RWPE1 (cell line): Measurements from ENCODE around the gene UCP3.

Source experiments
- CTCF ChIA-PET: fragments of 350-600 bp; sonication (Branson Sonifier 250); formaldehyde crosslinking; extraction: SDS; loops from one replicate; lab custom pipeline; 2021; lab: Yijun Ruan, JAX
- POLR2A ChIA-PET: fragments of 400-600 bp; formaldehyde crosslinking; extraction: SDS; loops from one replicate; lab custom pipeline; 2020; ENCODE audit warnings: antibody characterized with exemption; ENCODE audit not compliant: low non-redundant PET; lab: Yijun Ruan, JAX
- DNase-seq: peaks from one replicate; pipeline ENCODE4 v3.0.0; 2012; ENCODE audit warnings: low spot score
- H3K27ac ChIP-seq: fragments of 450-650 bp; 2 replicates; pipeline ENCODE4 v1.5.1; 2017
- CTCF ChIP-seq: fragments of 450-650 bp; conservative IDR thresholded peaks from 2 replicates; pipeline ENCODE4 v1.5.1; 2017; ENCODE audit warnings: low read depth, mild to moderate bottlenecking

UCP3 gene

GRCh38 chr11:74043450-74043849, 34.6 kb upstream of the UCP3 start:
- POLR2A ChIA-PET = no interaction called here
- no peak for TF ChIP-seq CTCF
- no peak for DNase-seq
- H3K27ac ChIP-seq = no peak overlapping the region
- CTCF ChIA-PET = no interaction called here

GRCh38 chr11:74037309-74037708, 28.4 kb upstream of the UCP3 start:
- no peak for TF ChIP-seq CTCF
- peak; percentile 55 for DNase-seq
- H3K27ac ChIP-seq = no peak overlapping the region
- ChIA-PET POLR2A (interaction anchor here (0.7 kb wide), 1 partner anchor 13 kb away, joined by 3 read pairs; no protein-coding TSS in a partner anchor), CTCF (interaction anchor here (0.7 kb wide), 2 partner anchors 10 to 19 kb away, joined by 7 read pairs; no protein-coding TSS in a partner anchor)

- TF ChIP-seq CTCF = no peak
- no peak overlapping the region for H3K27ac ChIP-seq
- CTCF ChIA-PET = no interaction called here
- no peak for DNase-seq
- POLR2A ChIA-PET = no interaction called here
These were observed 26.4 kb upstream of the UCP3 start for GRCh38 chr11:74035264-74035663.

GRCh38 chr11:74033046-74033445, 24.2 kb upstream of the UCP3 start:
- POLR2A ChIA-PET = no interaction called here

GRCh38 chr11:74030723-74031676, 22.1 kb upstream of the UCP3 start:
- no peak for DNase-seq
- CTCF ChIA-PET = no interaction called here
- no peak overlapping the region for H3K27ac ChIP-seq
- TF ChIP-seq CTCF = no peak
- POLR2A ChIA-PET = no interaction called here

More at GRCh38 chr11:74033046-74033445, 24.2 kb upstream of the UCP3 start:
- DNase-seq = no peak
- H3K27ac ChIP-seq = no peak overlapping the region
- CTCF ChIA-PET = no interaction called here
- no peak for TF ChIP-seq CTCF

GRCh38 chr11:74025467-74026166, 16.7 kb upstream of the UCP3 start:
- POLR2A ChIA-PET = no interaction called here
- peak; percentile 36 for DNase-seq
- CTCF ChIA-PET = no interaction called here
- TF ChIP-seq CTCF = no peak
- H3K27ac ChIP-seq = no peak overlapping the region
